C1 segment of cervical spinal cord (tissue), 14 donors: Measurements from ENCODE around the gene CHID1.
A peak's percentile ranks its signal among the peaks of the same experiment; 100 is the strongest.

Experiments used
- DNase-seq, 14 donors: peaks; one replicate each; lab custom pipeline; 2025; lab: John Stamatoyannopoulos, UW

The CHID1 gene

DNA sequence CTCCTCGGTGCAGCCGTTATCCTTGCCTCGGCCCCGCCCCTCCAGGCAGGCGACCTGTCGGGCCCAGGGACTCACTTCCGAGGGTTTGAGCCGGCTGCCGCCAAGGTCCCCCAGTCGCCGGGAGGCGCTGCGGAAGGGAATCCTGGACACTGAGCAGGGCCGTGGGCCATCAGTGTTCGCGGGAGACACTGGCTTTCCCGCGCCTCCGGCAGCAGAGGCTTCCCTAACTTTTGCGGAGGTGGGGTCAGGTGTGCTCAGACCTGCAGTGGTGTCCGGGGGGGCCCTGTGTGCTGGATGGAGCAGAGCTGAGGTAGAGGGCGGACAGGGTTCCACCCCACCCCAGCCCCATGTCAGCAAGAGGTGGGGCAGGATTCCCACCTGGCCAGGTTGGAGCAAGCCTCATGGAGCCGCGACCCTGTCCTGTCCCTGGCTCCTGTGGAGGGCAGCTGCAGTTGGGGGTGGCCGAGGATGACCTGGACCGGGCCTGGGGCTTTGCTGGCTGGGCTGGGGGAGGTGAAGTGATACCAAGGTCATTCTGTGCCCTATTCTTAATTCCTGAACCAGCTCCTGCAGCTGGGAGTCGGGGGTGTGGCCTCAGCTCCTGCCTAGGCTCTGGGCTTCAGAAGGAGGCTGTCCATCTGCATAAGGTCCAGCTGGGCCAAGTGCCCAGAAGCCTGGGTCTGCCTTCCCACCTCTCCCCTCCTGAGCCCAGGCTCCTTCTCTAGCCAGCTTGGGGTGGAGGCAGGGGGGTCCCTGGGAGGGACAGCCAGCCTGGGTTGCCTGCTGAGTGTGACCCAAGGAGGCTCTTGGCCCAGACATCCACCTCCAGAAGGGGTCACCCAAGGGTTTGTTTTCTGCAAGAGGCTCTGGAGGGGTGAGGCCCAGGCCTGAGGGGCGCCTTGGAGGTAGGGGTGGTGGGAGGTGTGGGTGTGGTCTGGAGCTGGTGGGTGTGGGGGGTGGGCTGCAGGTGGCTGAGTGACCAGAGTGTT lies 59.5 kb downstream of the CHID1 start:
- peak in 1 of 14 donors; percentile 62 for DNase-seq

DNA sequence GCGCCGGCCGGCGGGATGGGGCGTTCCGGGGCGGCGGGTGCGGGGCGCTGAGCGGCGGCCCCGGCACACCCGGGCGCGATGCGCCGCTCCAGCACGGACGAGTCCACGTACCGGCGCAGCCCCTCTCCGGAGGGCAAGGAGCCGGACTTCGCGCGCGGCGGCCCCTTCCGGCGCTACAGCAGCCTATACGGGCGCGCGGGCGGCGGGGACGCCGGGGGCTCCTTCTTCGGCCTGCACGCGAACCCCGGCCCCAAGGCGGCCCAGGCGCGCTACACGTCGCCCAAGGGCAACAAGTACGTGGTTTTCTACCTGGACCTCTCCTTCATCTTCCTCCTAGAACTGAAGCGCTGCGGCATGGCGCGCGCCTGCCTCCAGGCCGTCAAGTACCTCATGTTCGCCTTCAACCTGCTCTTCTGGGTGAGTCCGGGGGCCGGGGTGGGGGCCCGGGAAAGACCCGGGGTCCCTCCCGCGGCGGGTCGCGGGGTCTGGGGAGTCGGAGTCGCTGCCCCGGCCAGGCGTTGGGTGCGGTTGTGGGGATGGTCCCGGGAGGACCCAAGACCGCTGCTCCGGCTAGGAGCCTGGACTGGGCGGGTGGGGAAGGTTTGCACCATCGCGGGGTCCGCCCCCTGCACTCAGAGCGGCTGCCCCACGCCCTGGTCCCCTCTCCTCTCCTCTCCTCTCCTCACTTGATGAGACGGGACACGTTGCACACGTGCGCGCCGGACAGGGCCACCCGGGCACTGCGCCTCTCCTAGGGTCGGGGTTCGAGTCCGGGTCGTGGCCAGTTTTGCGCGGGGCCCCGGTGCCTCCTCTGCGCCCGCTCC lies 60.4 kb downstream of the CHID1 start:
- no peak for DNase-seq

DNA sequence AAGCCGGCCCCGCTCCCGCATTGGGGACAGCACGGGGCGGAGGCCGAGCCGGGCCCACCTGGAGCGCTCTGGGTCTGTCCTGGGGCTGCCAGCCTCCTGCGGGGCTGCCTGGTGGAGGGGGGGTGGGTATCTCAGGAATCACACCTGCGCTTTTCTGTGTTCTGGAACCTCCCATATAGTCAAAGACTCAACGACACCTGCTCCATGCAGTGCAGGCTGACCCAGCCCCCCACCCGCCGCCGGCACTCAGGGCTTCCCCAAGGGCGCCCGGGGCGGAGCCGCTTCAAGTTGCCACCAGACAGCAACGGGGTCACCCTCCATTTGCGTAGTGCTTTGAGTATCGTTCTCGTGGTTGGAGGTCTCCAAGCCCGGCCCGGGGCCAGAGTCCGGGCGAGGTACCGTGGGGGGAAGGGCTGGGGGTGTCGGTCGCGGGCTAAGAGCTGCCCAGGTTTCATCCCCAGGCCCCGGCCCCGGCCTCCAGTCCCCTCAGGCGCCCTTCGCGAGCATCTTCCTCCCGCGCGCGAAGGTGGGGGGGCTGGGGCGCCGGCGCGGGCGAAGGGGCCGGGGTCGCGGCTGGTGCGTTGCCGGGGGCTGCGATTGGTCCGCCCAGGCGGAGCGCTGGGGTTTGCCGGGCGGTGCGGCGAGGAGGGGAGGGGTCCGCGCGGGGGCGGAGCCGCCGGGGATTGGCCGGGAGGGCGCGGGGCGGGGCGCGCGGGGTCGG lies 61.3 kb downstream of the CHID1 start:
- DNase-seq: peak in 1 of 14 donors; percentile 34

DNA sequence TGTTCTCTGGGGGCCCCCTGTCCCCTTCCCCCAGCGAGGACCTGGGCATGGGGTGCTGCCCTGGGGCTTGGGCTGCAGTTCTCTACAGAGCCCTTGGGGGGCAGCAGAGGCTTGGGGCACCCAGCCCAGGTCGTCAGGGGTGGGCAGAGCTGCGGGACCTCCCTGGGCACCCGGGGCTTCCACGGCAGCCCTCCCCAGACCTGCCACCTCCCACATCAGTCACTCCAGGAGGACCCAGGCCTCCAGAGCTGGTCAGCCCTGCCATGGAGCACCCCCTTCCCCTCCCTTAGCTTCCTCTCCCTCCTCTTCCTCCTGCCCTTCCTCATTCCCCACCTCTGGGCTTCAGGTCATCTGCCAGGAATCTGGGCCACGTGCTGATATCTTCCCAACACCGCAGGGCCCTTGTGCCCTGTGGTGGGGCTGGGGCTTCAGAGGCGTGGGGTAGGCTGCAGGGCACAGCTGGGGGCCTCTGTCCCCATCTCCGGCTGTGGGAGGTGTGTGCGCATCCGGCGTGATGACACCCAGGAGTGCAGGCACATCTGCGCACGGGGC lies 62.2 kb downstream of the CHID1 start:
- DNase-seq: peak in 3 of 14 donors; percentile 26 to 45 (median 39)

DNA sequence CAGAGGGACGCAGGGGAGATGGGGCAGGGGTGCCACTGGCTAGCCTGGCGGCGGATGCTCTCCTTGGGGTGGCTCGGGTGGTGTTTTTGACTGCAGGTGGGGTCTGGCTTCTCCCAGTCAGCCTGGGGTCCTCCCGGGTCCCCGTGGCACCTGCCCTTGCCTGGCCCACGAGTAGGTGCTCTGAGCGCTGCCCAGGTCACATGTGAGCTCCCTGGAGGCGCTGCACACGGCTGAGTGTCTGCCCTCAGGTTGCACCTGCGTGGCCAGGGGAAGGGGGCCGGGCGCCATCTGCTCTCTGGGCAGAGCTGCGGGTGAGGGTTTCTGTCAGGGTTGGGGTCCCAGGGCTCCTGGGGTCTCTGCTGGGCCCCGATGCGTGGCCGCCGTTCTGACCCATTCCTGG lies 62.7 kb downstream of the CHID1 start:
- no peak for DNase-seq

DNA sequence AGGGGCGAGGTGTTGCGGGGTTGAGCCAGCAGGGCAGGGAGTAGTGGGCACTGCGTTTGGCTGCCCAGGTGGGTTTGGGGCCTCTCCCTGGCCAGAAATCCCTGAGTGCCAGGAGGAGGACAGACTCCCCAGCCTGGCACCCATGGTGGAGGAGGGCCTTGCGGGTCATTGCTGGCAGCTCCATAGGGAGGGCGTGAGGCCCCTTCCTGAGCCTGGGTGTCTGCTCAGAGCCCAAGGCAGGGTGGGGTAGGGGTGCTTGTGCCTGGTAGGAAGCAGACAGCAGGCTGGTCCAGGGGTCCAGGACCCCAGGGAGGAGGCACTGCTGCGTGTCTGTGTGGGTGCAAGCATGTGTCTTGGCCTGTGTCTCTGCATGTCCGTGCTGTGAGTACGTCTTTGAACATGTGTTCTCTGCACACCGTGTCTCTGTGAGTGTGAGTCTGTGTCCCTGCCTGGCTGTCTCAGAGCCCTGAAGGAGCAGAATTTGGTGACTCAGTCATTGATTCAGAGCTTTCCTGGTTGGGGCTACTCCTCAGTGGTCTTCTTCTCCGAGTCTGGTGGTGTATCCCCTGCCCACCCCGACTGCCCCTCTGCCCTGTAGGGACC lies 64.0 kb downstream of the CHID1 start:
- no peak for DNase-seq

DNA sequence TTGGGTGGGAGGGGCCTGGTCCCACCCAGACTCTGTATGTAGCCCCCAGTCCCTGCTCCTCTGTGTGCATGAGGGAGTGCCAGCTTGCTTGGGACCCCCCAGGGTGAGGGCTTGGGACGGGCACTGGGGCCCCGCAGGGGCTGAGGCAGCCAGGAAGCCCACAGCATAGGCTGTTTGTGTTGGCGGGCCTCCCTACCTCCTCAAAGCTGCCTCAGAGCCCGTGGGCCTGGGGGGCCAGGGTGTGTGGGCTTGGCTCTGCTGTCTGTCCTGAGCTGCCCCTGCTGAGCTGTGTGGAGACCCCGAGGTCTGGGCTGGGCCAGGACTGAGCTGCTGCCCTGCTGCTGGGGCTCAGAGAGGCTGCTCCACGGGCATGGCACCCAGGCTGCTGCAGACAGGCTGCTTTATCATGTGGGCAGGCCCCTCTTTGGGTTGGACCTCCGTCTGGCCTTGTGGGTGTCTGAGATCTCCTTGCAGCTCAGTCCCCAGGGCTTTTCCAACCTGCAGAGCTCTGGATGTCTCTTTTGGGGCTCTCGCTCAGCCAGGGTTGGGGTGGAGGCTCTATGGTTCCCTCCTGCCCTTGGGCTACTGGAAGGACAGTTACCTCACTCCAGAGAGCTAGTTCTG lies 64.6 kb downstream of the CHID1 start:
- DNase-seq: no peak

DNA sequence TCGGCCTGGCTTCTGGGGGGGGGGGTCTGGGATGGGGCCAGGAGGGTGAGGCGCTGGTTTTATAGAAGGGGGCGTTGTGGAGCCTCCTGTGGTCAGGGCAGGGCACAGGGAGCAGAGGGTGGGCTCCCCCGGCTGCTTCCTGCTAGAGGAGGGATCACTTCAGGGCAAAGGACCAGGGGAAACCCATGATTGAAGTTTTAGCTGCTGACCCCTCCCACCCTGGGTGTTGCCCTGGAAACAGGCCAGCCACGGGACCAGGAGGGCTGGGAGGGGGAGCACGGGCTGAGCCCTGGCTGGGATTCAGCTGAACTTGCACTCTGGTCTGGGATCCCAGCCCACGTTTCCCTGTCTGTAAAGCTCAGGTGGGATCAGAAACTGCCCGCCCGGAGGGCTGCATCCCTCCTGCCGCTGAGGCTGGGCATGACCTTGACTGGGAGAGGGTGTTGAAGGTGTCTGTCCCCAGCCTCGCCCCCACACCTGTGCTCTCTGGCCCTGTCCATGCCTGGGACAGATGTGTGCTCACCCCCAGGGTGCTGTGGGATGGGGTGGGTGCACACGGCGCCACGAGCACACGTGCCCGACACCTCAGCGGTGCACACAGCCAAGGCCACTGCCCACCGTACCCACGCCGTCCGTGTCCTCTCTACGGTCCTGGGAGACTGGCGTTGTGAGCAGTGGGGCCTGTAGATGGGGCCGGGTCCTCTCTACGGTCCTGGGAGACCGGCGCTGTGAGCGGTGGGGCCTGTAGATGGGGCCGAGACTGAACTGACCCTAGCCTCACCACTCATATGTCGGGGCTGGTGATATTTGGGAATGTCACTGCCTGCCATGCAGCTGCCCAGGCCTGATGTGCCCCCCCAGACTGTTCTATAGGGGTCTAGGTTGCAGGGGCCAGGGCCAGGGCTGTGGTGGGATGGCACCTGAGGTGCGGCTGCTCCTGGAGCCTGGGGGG lies 65.6 kb downstream of the CHID1 start:
- peak in 7 of 14 donors; percentile 31 to 54 (median 36) for DNase-seq

DNA sequence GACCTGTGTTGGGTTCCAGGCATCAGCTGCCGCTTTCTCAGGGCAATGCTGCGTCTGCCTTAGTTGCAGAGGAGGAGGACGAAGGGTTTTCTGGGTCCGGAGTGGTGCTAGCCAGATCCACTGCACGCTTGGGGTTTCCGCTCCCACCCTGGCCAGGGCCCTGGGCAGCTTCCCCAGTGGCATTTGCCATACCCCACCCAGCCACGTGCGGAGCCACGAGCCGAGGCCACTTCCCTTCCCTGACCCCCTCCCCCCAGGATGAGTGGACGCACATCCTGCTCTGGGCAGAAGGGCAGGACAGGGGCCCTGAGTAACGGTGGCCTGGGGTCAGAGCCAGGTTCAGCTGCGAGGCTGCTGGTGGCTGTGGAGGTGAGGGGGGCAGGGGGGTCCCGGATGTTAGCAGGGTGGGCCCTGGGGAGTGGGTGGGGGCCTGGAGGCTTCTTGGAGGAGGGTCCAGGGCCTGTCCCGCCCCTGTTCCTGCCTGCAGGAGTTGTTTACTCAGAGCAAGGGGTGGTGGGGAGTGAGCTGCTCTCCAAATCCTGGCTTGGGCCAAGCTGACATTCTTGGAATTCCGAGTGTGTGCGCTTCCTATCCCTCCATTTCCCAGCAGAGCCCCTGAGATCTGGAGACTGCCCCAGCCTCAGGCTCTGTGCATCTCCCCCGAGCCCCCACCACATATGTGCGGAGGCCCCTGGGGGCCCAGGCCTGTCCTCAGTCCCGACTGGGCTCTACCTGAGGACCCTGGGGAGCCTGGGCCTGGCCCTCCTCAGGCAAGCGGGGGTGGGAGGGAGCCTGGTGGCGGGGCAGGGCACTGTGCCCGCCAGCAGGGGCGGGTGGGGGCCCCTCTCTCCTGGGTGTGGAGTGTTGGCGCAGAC lies 66.6 kb downstream of the CHID1 start:
- peak in 4 of 14 donors; percentile 31 to 63 (median 41) for DNase-seq

DNA sequence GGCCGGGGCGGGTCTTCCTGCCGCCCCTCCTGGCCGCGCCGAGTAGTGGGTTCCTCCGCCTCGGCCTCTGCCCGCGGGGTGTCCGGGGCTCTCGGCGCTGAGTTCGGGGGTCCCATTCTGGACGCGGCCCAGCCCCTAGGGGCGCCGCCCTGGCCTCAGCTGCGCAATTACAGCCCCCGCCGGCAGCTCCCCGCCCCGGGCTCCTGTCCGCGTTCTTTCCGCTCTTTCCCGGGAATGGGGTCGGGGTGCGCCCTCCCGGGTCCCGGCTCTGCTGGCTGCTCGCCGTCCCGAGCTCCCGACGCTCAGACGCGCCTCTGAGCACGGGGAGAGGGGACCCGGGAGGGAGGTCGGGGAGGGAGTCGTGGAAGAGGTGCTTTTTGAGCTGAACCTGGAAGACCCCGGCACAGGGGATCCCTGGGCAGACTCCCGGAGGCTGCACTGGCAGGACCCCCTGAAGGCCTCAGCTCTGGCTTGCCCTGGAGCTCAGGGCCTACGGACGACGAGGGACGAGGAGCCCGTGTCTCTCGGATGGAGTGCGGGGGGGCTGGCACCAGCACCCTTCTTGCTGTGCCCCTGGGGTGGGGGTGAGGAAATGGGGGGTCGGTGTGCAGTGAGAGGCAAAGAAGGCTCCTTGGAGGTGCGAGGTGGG lies 67.4 kb downstream of the CHID1 start:
- DNase-seq: peak in 2 of 14 donors; percentile 25 to 54

DNA sequence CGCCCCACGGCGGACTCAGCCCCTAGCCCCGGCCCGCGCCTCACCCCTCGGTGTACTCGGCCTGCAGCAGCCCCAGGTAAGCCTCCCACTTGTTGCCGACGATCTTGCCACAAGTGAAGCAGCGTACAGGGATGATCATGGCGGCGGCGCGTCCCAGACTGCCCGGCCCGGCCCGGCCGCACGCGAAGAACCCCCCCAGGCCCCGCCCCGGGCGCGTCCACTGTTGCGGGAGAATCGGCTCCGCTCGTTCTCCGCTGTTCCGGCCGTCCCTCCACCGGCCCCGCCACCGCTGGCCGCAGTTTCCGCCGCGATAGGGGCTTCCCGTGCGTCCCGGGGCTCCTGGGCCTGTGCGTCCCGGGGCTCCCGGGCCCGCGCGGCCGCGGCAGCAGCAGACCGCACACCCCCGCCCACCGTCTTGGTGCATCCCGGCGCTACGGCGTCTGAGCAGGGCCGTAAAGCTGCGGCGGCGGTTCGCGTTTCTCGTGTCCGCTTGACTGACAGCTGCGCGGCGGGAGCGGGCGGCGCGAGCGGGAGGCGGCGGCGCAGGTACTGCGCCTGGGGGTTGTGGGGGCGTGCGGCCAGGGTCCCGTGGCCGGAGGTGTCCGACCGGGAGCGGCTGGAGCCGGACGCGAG lies 68.1 kb downstream of the CHID1 start, which contains the start of the genes POLR2L and TSPAN4:
Gene POLR2L (minus strand): TSS at position 160 of the 633 bp plus-strand sequence. CDS start 21 bp downstream, at position 139.
Gene TSPAN4 (plus strand): TSS at position 483 of the 633 bp plus-strand sequence. CDS start 7,453 bp downstream, outside the sequence.
- peak; percentile 71 to 95 (median 84) for DNase-seq

DNA sequence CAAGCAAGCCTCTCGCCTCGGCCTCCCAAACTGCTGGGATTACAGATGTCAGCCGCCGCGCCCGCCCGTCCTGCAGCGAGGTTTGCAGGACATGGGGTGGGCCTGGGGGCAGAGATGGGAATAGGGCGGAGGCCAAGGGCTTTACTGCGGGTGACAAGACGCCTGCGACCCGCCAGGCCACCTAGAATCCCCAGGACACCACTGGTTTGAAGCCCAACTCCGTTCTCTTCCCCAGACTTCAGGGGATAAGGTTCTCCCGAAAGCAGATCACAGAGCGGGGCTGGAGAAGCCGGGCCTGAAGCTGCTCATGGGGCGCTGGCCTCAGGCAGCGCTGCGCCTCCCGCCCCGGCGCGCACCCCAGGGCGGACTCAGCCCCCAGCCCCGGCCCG lies 68.6 kb downstream of the CHID1 start:
- DNase-seq: no peak

DNA sequence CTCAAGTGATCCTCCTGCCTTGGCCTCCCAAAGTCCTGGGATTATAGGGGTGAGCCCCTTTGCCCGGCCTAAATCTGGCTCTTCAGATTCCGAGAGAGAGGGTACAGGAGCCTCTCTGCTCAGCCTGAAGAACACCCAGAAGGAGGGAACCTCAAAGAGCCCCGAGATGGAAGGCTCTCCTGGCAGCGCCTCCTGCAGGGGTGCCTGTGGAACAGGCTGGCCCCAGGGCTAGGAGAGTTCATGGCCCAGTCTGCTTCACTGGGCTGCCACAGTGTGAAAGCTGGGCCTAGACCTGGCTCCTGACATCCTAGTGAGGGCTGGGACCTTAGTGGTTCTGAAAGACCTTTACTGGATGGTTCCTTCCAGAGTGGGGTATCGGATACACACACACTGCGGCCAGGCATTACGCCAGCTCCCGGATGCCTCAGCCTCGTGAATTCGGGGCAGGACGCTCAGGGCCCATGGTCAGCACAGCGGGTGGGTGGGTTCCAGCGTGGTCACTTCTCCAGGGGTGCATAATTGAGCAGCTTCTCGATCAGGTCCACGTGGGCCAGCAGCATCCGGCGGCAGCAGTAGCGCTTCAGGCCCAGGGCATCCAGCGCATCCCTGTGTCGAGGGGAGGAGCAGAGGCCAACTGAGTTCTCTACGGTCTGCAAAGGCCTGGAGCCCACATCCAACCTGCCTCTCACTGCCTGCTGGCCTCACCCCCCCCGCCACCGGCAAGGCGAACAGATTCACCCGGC lies 70.6 kb downstream of the CHID1 start:
- DNase-seq: no peak

DNA sequence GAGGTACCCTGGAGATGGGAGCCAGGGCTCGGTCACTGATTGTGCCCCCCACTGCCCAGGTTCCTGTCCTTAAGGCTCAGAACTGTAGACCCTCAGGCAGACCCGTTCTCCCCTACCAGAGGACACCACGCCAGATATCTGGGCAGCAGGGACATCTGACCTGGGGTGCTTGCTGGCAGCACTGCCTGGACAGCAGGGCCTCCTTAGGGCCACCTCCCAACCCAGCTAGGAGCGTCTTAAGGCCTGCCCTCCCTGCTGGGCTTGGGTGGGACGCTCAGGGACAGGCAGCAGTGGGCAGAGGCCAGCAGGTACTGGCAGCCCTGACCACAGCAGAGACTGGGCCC lies 71.4 kb downstream of the CHID1 start:
- no peak for DNase-seq

DNA sequence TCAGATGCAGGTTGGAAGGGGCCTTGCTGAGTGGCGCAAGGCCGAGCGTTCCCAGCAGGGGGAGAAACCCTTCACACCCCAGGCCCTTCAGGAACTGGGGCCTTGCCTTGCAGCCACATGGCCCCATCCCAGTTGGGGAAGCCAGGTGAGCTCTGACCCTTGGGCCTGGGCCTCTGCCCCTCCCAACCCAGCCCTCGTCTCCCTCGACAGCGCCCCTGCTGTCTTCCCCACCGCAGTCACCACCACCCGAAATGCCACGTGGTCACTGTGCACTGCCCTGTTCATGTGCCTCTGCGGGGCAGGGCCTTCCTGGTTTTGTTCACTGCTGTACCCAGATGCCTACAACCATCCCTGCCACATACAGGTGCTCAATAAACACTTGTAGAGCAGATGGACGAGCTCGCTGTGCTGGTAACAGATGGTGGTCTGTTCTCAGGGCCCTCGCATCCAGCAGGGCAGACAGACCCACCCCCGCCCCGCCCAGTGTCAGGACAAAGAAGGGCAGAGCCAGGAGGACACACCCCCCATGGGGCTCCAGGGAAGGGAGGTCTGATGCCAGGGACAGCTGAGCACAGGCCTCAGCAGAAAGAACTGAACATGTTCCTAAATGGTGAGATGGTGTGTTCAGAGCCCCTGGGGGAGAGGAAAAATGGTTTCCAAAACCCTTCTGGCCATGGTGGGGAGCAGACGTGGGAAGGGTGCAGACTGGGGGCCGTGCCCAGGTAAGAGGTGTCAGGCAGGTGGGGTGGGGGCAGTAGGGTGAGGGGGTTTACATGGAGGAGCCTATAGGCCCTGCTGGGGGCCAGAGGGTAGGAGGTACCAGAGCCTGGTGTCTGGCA lies 72.0 kb downstream of the CHID1 start:
- DNase-seq: no peak

DNA sequence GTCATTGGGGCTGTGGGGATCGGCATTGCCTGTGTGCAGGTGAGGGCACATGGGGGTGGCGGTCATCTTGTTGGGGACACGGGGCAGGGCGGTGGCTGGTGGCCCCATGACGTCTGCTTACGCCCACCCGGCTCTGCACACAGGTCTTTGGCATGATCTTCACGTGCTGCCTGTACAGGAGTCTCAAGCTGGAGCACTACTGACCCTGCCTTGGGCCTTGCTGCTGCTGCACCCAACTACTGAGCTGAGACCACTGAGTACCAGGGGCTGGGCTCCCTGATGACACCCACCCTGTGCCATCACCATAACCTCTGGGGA lies 72.7 kb downstream of the CHID1 start:
- no peak for DNase-seq
